ENCODE measurements around the gene SUSD1. TPM values are rescaled to one million over a fixed set of nuclear protein-coding genes. Genes with fewer than 3 reads are reported as not detected.

Gene SUSD1
- total and polyA plus RNA-seq, 9 of the 15 experiments (the other 6 are each of a cell fraction or from before 2014, with no cell fraction given): 10.9 to 44.4 (median 36.1) TPM

- TF ChIP-seq IRF9 (tag; IDR thresholded peaks at IDR 0.05): peak; percentile 62; the same call in 1 of the 2 replicates
- no peak for TF ChIP-seq KDM5B (IDR thresholded peaks at IDR 0.05; ENCODE audit: insufficient replicate concordance, low read depth, low read length)
- no peak for TF ChIP-seq GABPB1 (CRISPR knock-in tag; IDR thresholded peaks at IDR 0.05)
- TF ChIP-seq FIP1L1 (IDR thresholded peaks at IDR 0.05; ENCODE audit: low read depth, low read length, poor library complexity, severe bottlenecking): no peak
- no peak for TF ChIP-seq PHB (CRISPR knock-in tag; IDR thresholded peaks at IDR 0.05)
- no peak for TF ChIP-seq RFX5 (IDR thresholded peaks at IDR 0.05; ENCODE audit: low read depth, low read length)
- peak; percentile 89 for TF ChIP-seq MITF (IDR thresholded peaks at IDR 0.05)
- no peak for TF ChIP-seq ZNF134 (CRISPR knock-in tag; conservative IDR thresholded peaks at IDR 0.05)
- TF ChIP-seq TCF15 (CRISPR knock-in tag; IDR thresholded peaks at IDR 0.05): no peak
- TF ChIP-seq SMAD1 (IDR thresholded peaks at IDR 0.05; ENCODE audit: low read depth, low read length, partially characterized antibody): no peak
- TF ChIP-seq KHSRP (IDR thresholded peaks at IDR 0.05): no peak
- no peak for TF ChIP-seq MCM7 (IDR thresholded peaks at IDR 0.05)
- peak; percentile 87 for TF ChIP-seq LCOR (CRISPR knock-in tag; IDR thresholded peaks at IDR 0.05)
- TF ChIP-seq MAFG (tag; conservative IDR thresholded peaks at IDR 0.05): peak; percentile 91
- TF ChIP-seq EP300 (IDR thresholded peaks at IDR 0.05; ENCODE audit: low read length): peak; percentile 82
- TF ChIP-seq HDAC6 (IDR thresholded peaks at IDR 0.05; ENCODE audit: low read depth, low read length): no peak
- TF ChIP-seq BRCA1 (IDR thresholded peaks at IDR 0.05): no peak
- no peak for TF ChIP-seq BRCA1 (CRISPR knock-in tag; IDR thresholded peaks at IDR 0.05)
- TF ChIP-seq SOX6 (IDR thresholded peaks at IDR 0.05): peak; percentile 80; the same call in 1 of the 2 replicates
- no peak for TF ChIP-seq SREBF2 (CRISPR knock-in tag; IDR thresholded peaks at IDR 0.05)
- TF ChIP-seq GABPA (tag; conservative IDR thresholded peaks at IDR 0.05; ENCODE audit: low read depth): peak; percentile 45
- TF ChIP-seq HDAC1 (IDR thresholded peaks at IDR 0.05): 0 out of 4 replicates have a peak, but pooled peaks of 1 of the 2 experiments have one; percentile 21
- TF ChIP-seq ELF4 (CRISPR knock-in tag; IDR thresholded peaks at IDR 0.05): peak; percentile 74; the same call in 1 of the 2 replicates
- no peak for TF ChIP-seq ZNF23 (CRISPR knock-in tag; IDR thresholded peaks at IDR 0.05)
- peak; percentile 67; the same call in 1 of the 2 replicates for TF ChIP-seq ETV5 (CRISPR knock-in tag; IDR thresholded peaks at IDR 0.05; ENCODE audit: low read depth)
- TF ChIP-seq CBFA2T2 (conservative IDR thresholded peaks at IDR 0.05): peak; percentile 65; the same call in 1 of the 2 replicates
- no peak for TF ChIP-seq ADNP (tag; IDR thresholded peaks at IDR 0.05)
These were observed 49.5 kb upstream of the SUSD1 start (continued) for GRCh38 chr9:112224401-112225289.

All from K562 (cell line).